ENCODE data around the gene TRIM9. TPM values are rescaled to one million over a fixed set of nuclear protein-coding genes. Genes with fewer than 3 reads are reported as not detected.
"Not testable (repeated sequence)": the region's sequence is repeated elsewhere in the genome, so short reads cannot be mapped to it uniquely, and the experiment has no call there.

Gene TRIM9
- total and polyA plus RNA-seq, 2 experiments from 2014 or later: 4.4 to 6.2 TPM

DNA sequence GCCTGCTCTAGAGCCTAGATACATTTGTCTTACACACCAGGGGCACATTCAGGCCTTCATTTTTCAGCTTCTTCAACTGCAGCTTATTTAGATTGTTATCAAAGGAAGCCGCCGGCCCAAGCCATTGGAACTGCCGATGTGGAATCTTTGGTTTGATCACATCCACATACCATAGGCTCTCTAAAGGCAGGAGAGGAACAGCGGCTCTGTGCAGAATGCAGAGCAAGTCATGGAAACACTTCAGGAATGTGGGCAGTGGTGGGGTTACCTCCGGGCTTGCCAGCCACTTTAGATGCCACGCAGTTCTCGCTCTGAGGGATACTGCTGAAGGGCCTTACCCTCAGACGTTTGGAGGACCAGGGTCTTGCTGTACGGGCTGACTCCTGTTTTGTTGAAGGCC is 97.2 kb downstream of the TRIM9 start:
- no peaks in the 10 kb centered on the region for H3K9me2 ChIP-seq (ENCODE audit: insufficient read depth)
- no peaks in the 10 kb centered on the region for H3K36me3 ChIP-seq (ENCODE audit: insufficient read depth)
- peaks cover 12% of the 10 kb centered on the region for H3K4me1 ChIP-seq (ENCODE audit: insufficient read depth)
- TF ChIP-seq ZNF462 (CRISPR knock-in tag; IDR thresholded peaks at IDR 0.05) (no peak), CREB1 (CRISPR knock-in tag; IDR thresholded peaks at IDR 0.05; ENCODE audit: low read depth) (no peak), CTCF (conservative IDR thresholded peaks at IDR 0.05; ENCODE audit: low read depth in 2 of 2) (no peak), ETS1 (IDR thresholded peaks at IDR 0.05) (no peak), REST (IDR thresholded peaks at IDR 0.05; ENCODE audit: unreplicated experiment) (no peak), POLR2AphosphoS5 (IDR thresholded peaks at IDR 0.05; ENCODE audit: low read depth) (no peak), STAT1 (IDR thresholded peaks at IDR 0.05; ENCODE audit: unreplicated experiment) (no peak)
- no peaks in the 10 kb centered on the region for H3K79me2 ChIP-seq (replicated peaks; ENCODE audit: insufficient read depth)
- ATAC-seq: no peak
- H4K20me1 ChIP-seq (replicated peaks; ENCODE audit: insufficient read depth): no peaks in the 10 kb centered on the region
- no peak for DNase-seq (ENCODE audit: low spot score)
- H3K27ac Mint-ChIP-seq: no peak overlapping the region
- H2AFZ ChIP-seq: no peak overlapping the region
- H3K4me3 ChIP-seq: no peak overlapping the region
- H3K4me1 Mint-ChIP-seq: peaks cover 17% of the 10 kb centered on the region
- H3K27me3 ChIP-seq (ENCODE audit: insufficient read depth): no peaks in the 10 kb centered on the region
- H3K9me3 Mint-ChIP-seq: no peaks in the 10 kb centered on the region
- H3F3A ChIP-seq (replicated peaks; ENCODE audit: low read depth): no peaks in the 10 kb centered on the region
- no peaks in the 10 kb centered on the region; the same call in 2 of the 3 replicates for H3K36me3 Mint-ChIP-seq (ENCODE audit: low read depth)
- H3K4me3 Mint-ChIP-seq: no peak overlapping the region
- no peak overlapping the region for H3K27ac ChIP-seq (ENCODE audit: low read depth)
- no peak overlapping the region for H3K4me2 ChIP-seq
- no peaks in the 10 kb centered on the region for H3K27me3 Mint-ChIP-seq (ENCODE audit: insufficient read depth, low read depth, poor library complexity)

- not testable (repeated sequence) for H3K36me3 Mint-ChIP-seq (ENCODE audit: low read depth); DNase-seq (ENCODE audit: low spot score); ATAC-seq; H3K36me3 ChIP-seq (ENCODE audit: insufficient read depth); H3K4me3 ChIP-seq; H3K27ac ChIP-seq (ENCODE audit: low read depth); H3F3A ChIP-seq (replicated peaks; ENCODE audit: low read depth); H3K4me3 Mint-ChIP-seq; H3K27ac Mint-ChIP-seq; H3K27me3 ChIP-seq (ENCODE audit: insufficient read depth); H3K9me3 Mint-ChIP-seq; H3K4me1 ChIP-seq (ENCODE audit: insufficient read depth); H2AFZ ChIP-seq; H3K9me2 ChIP-seq (ENCODE audit: insufficient read depth); H4K20me1 ChIP-seq (replicated peaks; ENCODE audit: insufficient read depth); H3K79me2 ChIP-seq (replicated peaks; ENCODE audit: insufficient read depth); H3K27me3 Mint-ChIP-seq (ENCODE audit: insufficient read depth, low read depth, poor library complexity); H3K4me2 ChIP-seq
- peaks cover 10% of the 10 kb centered on the region for H3K4me1 Mint-ChIP-seq
Measured at GRCh38 chr14:50994158-50994557, 100.7 kb downstream of the TRIM9 start.
